Loucy (cell line): ENCODE measurements around the gene FBXL14.

ENCODE experiments used
- EZH2phosphoT487 ChIP-seq: fragments of 200-600 bp; IDR thresholded peaks from 2 replicates; pipeline ENCODE4 v1.6.1; 2018; ENCODE audit warnings: antibody characterized with exemption, mild to moderate bottlenecking, moderate library complexity, borderline replicate concordance
- TF ChIP-seq, protein P1 (sequence below): fragments of 200-600 bp; sonication (generic); conservative IDR thresholded peaks from 2 replicates; pipeline ENCODE4 v1.5.1; 2014; ENCODE audit warnings: mild to moderate bottlenecking, antibody characterized with exemption, low read length

DNA sequence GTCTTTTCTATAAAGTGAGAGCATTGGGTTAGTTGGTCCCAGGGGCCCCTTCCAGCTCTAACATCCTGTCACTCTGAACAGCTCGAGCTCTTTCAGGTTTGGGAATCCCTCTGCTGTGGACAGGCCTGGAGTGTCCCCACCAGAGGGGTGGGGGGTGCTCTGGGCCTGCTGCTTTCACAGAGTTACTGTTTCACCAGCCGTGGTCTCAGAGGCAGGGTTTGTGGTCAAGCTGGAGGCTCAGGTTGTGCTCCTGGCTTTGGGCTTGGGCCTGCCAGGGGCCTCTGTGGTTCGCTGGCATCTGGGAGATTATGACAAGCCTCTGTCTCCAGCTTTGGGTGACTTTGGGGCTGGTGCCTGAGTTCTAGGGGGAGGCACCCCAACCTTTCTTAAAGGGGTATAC lies 59.6 kb downstream of the FBXL14 start:
- TF ChIP-seq, protein P1, sequence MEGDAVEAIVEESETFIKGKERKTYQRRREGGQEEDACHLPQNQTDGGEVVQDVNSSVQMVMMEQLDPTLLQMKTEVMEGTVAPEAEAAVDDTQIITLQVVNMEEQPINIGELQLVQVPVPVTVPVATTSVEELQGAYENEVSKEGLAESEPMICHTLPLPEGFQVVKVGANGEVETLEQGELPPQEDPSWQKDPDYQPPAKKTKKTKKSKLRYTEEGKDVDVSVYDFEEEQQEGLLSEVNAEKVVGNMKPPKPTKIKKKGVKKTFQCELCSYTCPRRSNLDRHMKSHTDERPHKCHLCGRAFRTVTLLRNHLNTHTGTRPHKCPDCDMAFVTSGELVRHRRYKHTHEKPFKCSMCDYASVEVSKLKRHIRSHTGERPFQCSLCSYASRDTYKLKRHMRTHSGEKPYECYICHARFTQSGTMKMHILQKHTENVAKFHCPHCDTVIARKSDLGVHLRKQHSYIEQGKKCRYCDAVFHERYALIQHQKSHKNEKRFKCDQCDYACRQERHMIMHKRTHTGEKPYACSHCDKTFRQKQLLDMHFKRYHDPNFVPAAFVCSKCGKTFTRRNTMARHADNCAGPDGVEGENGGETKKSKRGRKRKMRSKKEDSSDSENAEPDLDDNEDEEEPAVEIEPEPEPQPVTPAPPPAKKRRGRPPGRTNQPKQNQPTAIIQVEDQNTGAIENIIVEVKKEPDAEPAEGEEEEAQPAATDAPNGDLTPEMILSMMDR, result no peak
- no peak for TF ChIP-seq EZH2phosphoT487
